Caco-2 (cell line): ENCODE data around the gene PDE2A. TPM values are rescaled to one million over a fixed set of nuclear protein-coding genes. Genes with fewer than 3 reads are reported as not detected.

Source experiments
- BruUV-seq: library from RNA; stranded (reverse); fragments of 400-500 nt; replicated peaks from 2 replicates; lab custom pipeline; 2021; lab: Mats Ljungman, UMichigan
- CTCF ChIA-PET: fragments of 300-600 bp; sonication (Branson Sonifier 250); formaldehyde crosslinking; loops from one replicate; lab custom pipeline; 2022; ENCODE audit warnings: antibody characterized with exemption; lab: Charles Lee
- POLR2A ChIA-PET: fragments of 300-600 bp; sonication (Branson Sonifier 250); formaldehyde crosslinking; loops from one replicate; lab custom pipeline; 2022; ENCODE audit warnings: antibody characterized with exemption; lab: Charles Lee
- DNase-seq, 2 experiments: peaks; one replicate each; pipeline versions ENCODE4 v3.0.0 to v3.0.0-alpha.2; 2020 to 2022
- H3K27me3 ChIP-seq: replicated peaks from 2 replicates; pipeline ENCODE4 v1.6.0; 2011; ENCODE audit warnings: low read length; ENCODE audit not compliant: control insufficient read depth, insufficient read depth
- H3K36me3 ChIP-seq: 2 replicates; pipeline ENCODE4 v1.5.1; 2011; ENCODE audit warnings: low read length; ENCODE audit not compliant: control insufficient read depth, insufficient read depth
- H3K4me1 ChIP-seq: fragments of 250-450 bp; sonication (Bioruptor Pico); 2 replicates; pipeline ENCODE4 v1.5.1; 2020; ENCODE audit warnings: mild to moderate bottlenecking
- H3K4me3 ChIP-seq: 2 replicates; pipeline ENCODE4 v1.5.1; 2011; ENCODE audit warnings: low read depth, mild to moderate bottlenecking, control low read depth, low read length
- H3K9me3 ChIP-seq: fragments of 250-450 bp; sonication (Bioruptor Pico); 2 replicates; pipeline ENCODE4 v1.5.1; 2020; ENCODE audit warnings: mild to moderate bottlenecking, moderate library complexity
- H3K27ac Mint-ChIP-seq: one replicate; pipeline ENCODE4 v1.8.0; 2022; ENCODE audit warnings: mixed read lengths; ENCODE audit not compliant: unreplicated experiment
- H3K27me3 Mint-ChIP-seq: one replicate; pipeline ENCODE4 v1.8.0; 2022; ENCODE audit warnings: mixed read lengths; ENCODE audit not compliant: insufficient read depth, unreplicated experiment
- H3K36me3 Mint-ChIP-seq: one replicate; pipeline ENCODE4 v1.8.0; 2022; ENCODE audit warnings: mild to moderate bottlenecking, mixed read lengths; ENCODE audit not compliant: insufficient read depth, unreplicated experiment
- H3K4me1 Mint-ChIP-seq: one replicate; pipeline ENCODE4 v1.8.0; 2022; ENCODE audit warnings: low read depth, mixed read lengths; ENCODE audit not compliant: unreplicated experiment
- H3K4me3 Mint-ChIP-seq: one replicate; pipeline ENCODE4 v1.8.0; 2022; ENCODE audit warnings: mild to moderate bottlenecking, moderate library complexity, mixed read lengths; ENCODE audit not compliant: unreplicated experiment
- H3K9me3 Mint-ChIP-seq: one replicate; pipeline ENCODE4 v1.8.0; 2022; ENCODE audit warnings: mixed read lengths; ENCODE audit not compliant: unreplicated experiment
- intact Hi-C: fragments of 100-400 bp; cut with micrococcal nuclease; formaldehyde crosslinking; loops from one replicate; pipeline ENCODE4 v1.10.0; 2022; ENCODE audit not compliant: unreplicated experiment
- total RNA-seq: library from RNA; stranded (reverse); gene quantifications from 2 replicates; pipeline ENCODE4 v1.2.3, GENCODE V29; 2022
- TF ChIP-seq, protein P1 (sequence below), 2 experiments: fragments of 200-600 bp in 1 of 2; IDR thresholded peaks; 1 replicate in 1 of 2; 2 replicates in 1 of 2; pipeline versions ENCODE4 v1.5.1 to v1.8.0; 2011 to 2022; ENCODE audit warnings: antibody characterized with exemption in 1 of 2, control low read depth in 1 of 2, inconsistent platforms in 1 of 2, low read depth in 1 of 2, low read length in 1 of 2, mild to moderate bottlenecking in 1 of 2, moderate library complexity in 1 of 2; ENCODE audit not compliant: insufficient read depth in 1 of 2, severe bottlenecking in 1 of 2, unreplicated experiment in 1 of 2

Gene PDE2A
- total RNA-seq, 1 experiment from 2014 or later, result 1.4 TPM

DNA sequence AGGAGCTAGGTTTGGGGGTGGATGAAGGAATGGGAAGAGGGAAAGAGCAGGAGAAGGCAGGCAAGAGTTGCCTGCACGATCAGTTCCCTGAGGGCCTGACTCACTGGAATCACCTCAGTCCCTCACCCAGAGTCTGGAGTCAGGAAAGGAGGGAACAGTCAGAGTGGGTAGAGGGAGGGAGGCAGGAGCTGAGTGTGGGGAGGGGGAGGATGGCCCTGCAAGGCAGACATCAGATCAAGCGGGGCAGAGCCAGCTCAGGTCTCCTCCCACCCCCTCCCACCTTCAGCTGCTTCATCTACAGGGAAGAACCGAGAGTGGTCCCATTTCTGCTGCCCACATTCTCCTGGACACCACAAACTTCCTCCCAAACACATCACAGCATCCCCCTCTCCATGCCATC lies 58.9 kb downstream of the PDE2A start:
- Mint-ChIP-seq H3K27me3 (peaks cover 52% of the 10 kb centered on the region), H3K4me3 (no peak overlapping the region), H3K4me1 (no peaks in the 10 kb centered on the region), H3K36me3 (no peaks in the 10 kb centered on the region), H3K27ac (no peak overlapping the region), H3K9me3 (no peaks in the 10 kb centered on the region)
- H3K36me3 ChIP-seq, result no peaks in the 10 kb centered on the region
- ChIA-PET POLR2A (no interaction called here), CTCF (interaction anchor here (1.2 kb wide), 1 partner anchor 25 kb away, joined by 3 read pairs; no protein-coding TSS in a partner anchor)
- peaks cover 17% of the 10 kb centered on the region for H3K27me3 ChIP-seq
- no peaks in the 10 kb centered on the region for H3K4me1 ChIP-seq
- intact Hi-C loops, result no loop called here
- TF ChIP-seq, protein P1, sequence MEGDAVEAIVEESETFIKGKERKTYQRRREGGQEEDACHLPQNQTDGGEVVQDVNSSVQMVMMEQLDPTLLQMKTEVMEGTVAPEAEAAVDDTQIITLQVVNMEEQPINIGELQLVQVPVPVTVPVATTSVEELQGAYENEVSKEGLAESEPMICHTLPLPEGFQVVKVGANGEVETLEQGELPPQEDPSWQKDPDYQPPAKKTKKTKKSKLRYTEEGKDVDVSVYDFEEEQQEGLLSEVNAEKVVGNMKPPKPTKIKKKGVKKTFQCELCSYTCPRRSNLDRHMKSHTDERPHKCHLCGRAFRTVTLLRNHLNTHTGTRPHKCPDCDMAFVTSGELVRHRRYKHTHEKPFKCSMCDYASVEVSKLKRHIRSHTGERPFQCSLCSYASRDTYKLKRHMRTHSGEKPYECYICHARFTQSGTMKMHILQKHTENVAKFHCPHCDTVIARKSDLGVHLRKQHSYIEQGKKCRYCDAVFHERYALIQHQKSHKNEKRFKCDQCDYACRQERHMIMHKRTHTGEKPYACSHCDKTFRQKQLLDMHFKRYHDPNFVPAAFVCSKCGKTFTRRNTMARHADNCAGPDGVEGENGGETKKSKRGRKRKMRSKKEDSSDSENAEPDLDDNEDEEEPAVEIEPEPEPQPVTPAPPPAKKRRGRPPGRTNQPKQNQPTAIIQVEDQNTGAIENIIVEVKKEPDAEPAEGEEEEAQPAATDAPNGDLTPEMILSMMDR (IDR thresholded peaks at IDR 0.05; ENCODE audit: insufficient read depth in 1 of 2, low read depth in 1 of 2, low read length in 1 of 2, severe bottlenecking in 1 of 2, unreplicated experiment in 1 of 2), result no peak
- no peak overlapping the region for H3K4me3 ChIP-seq
- H3K9me3 ChIP-seq, result no peaks in the 10 kb centered on the region
- DNase-seq, result no peak
- no TSS peak for BruUV-seq

- Histone ChIP-seq H3K4me1 (no peaks in the 10 kb centered on the region), H3K36me3 (no peaks in the 10 kb centered on the region), H3K27me3 (peaks cover 17% of the 10 kb centered on the region), H3K9me3 (no peaks in the 10 kb centered on the region), H3K4me3 (no peak overlapping the region)
- TF ChIP-seq, protein P1 (IDR thresholded peaks at IDR 0.05; ENCODE audit: insufficient read depth in 1 of 2, low read depth in 1 of 2, low read length in 1 of 2, severe bottlenecking in 1 of 2, unreplicated experiment in 1 of 2), result no peak
- H3K4me3 Mint-ChIP-seq, result no peak overlapping the region
- no TSS peak for BruUV-seq
- H3K9me3 Mint-ChIP-seq, result no peaks in the 10 kb centered on the region
- POLR2A ChIA-PET, result no interaction called here
- intact Hi-C loops, result no loop called here
- H3K27me3 Mint-ChIP-seq, result peaks cover 49% of the 10 kb centered on the region
- no peak for DNase-seq
- H3K27ac Mint-ChIP-seq, result no peak overlapping the region
- CTCF ChIA-PET, result no interaction called here
- H3K36me3 Mint-ChIP-seq, result no peaks in the 10 kb centered on the region
- H3K4me1 Mint-ChIP-seq, result no peaks in the 10 kb centered on the region
These were observed 59.8 kb downstream of the PDE2A start for GRCh38 chr11:72614381-72614780.

DNA sequence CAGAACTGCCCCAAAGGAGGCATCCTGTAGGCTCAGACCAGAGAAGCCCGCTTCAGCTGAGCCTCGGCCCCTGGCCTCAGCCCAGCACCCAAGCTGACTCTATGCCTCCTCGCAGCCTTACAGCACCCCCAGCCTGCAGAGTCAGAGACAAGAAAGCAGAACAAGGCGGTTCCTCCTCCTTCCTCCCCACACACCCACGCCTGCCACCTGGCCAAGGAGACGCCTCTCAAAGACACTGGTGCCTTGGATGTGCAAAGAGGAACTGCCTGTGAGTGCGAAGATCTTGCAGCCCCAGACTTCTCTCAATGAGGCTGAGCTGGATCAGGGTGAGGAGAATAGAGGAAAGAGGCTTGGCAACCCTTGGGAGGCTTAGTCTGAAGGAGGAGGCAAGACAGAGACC lies 60.2 kb downstream of the PDE2A start:
- H3K9me3 Mint-ChIP-seq, result no peaks in the 10 kb centered on the region
- no peak overlapping the region for H3K4me3 Mint-ChIP-seq
- Histone ChIP-seq H3K4me1 (no peaks in the 10 kb centered on the region), H3K4me3 (no peak overlapping the region), H3K9me3 (no peaks in the 10 kb centered on the region), H3K36me3 (no peaks in the 10 kb centered on the region), H3K27me3 (peaks cover 17% of the 10 kb centered on the region)
- no peaks in the 10 kb centered on the region for H3K36me3 Mint-ChIP-seq
- DNase-seq, result no peak
- H3K27ac Mint-ChIP-seq, result no peak overlapping the region
- H3K4me1 Mint-ChIP-seq, result no peaks in the 10 kb centered on the region
- TF ChIP-seq, protein P1 (IDR thresholded peaks at IDR 0.05; ENCODE audit: insufficient read depth in 1 of 2, low read depth in 1 of 2, low read length in 1 of 2, severe bottlenecking in 1 of 2, unreplicated experiment in 1 of 2), result no peak
- BruUV-seq, result no TSS peak
- H3K27me3 Mint-ChIP-seq, result peaks cover 45% of the 10 kb centered on the region
- CTCF ChIA-PET, result no interaction called here
- intact Hi-C loops, result no loop called here
- POLR2A ChIA-PET, result no interaction called here
